HG03354 (cell line): ENCODE data around the gene FEM1A.
"Not testable (repeated sequence)": the region's sequence is repeated elsewhere in the genome, so short reads cannot be mapped to it uniquely, and the experiment has no call there.

Experiments used
- ATAC-seq: cut with Tn5 transposase; IDR thresholded peaks from one replicate; pipeline ENCODE4 v1.9.1; 2021; ENCODE audit warnings: mild to moderate bottlenecking; ENCODE audit not compliant: unreplicated experiment, poor library complexity, severe bottlenecking

Gene FEM1A

DNA sequence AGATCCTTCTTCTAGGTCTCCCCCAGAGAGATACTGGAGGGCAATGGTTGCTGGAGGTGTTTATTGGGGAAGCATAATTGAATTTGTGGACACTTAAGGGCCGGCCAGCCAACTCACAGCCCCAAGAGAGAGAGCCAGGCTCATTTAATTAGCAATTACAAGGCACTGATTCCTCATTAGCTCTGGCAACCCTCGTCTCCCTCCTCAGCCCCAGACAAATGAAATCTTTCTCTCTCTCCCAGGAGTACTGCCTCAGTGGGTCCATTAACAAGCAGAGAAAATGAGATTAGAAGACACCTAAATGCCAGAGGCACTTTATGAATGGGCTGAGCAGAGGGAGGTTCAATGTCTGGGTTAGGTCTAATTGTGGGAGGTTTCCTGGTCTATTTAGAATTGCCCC lies 19.0 kb upstream of the FEM1A start:
- no peak for ATAC-seq

- no peak for ATAC-seq
Observed at GRCh38 chr19:4773047-4773640, 18.4 kb upstream of the FEM1A start.

DNA sequence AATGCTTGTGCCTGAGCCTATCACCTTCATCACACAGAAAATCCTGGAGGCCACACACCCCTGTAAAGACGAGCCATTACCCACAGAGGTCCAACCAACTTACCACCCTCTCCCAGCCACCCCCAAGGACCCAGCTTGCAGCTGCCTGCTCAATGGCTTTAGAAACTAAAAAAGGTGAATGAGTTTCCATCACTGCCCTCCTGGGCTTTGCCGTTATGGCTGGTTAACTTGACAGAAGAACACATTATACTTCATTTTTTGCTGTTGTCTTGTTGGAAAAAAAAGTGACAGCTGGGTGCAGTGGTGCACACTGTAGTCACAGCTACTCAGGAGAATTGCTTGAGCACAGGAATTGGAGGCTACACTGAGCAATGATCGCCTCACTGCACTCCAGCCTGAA lies 17.4 kb upstream of the FEM1A start:
- no peak for ATAC-seq

- no peak for ATAC-seq
Observed at GRCh38 chr19:4775627-4776152, 15.8 kb upstream of the FEM1A start.

- ATAC-seq, result no peak
Observed at GRCh38 chr19:4776436-4777211, 14.9 kb upstream of the FEM1A start.

DNA sequence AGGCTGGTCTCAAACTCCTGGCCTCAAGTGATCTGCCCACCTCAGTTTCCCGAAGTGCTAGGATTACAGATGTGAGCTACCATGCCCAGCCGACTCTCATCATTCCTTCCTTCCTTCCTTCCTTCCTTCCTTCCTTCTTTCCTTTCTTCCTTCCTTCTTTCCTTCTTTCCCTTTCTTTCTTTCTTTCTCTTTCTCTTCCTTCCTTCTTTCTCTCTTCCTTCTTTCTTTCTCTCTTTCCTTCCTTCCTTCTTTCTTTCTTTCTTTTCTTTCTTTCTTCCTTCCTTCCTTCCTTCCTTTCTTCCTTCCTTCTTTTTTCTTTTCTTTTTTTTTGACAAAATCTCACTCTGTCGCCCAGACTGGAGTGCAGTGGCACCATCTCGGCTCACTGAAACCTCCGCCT lies 13.4 kb upstream of the FEM1A start:
- not testable (repeated sequence) for ATAC-seq

- no peak for ATAC-seq
Observed at GRCh38 chr19:4780860-4781259, 10.7 kb upstream of the FEM1A start.

DNA sequence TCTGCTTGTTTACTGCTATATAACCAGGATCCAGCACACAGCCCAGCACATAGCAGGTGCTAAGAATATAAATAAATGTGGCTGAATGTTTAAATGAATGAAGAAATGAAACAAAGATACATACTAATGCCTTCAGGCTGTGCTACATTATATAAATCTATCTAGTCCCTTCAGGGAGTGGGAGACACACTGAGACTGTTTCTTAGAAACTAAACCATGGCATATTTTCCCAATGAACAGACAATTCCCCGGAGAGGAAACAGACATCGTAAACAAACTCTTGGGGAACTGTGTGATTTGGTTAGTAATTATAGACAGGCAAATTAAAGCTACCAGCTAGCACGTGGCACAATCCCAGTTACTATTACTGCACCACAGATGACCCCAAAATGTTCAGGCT lies 9.7 kb upstream of the FEM1A start:
- ATAC-seq, result no peak

DNA sequence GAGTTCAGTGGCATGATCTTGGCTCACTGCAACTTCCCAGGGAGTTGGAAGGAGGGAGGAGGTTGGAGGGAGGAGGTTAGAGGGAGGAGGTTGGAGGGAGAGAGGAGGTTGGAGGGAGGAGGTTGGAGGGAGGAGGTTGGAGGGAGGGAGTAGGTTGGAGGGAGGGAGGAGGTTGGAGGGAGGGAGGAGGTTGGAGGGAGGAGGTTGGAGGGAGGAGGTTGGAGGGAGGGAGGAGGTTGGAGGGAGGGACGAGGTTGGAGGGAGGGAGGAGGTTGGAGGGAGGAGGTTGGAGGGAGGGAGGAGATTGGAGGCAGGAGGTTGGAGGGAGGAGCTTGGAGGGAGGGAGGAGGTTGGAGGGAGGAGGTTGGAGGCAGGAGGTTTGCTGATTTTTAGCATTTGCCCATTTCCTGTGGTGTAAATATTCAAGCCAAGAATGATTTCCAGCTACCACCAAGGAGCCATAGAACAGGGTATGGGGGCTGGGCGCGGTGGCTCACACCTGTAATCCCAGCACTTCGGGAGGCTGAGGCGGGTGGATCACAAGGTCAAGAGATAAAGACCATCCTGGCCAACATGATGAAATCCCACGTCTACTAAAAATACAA lies 5.0 kb upstream of the FEM1A start:
- not testable (repeated sequence) for ATAC-seq

DNA sequence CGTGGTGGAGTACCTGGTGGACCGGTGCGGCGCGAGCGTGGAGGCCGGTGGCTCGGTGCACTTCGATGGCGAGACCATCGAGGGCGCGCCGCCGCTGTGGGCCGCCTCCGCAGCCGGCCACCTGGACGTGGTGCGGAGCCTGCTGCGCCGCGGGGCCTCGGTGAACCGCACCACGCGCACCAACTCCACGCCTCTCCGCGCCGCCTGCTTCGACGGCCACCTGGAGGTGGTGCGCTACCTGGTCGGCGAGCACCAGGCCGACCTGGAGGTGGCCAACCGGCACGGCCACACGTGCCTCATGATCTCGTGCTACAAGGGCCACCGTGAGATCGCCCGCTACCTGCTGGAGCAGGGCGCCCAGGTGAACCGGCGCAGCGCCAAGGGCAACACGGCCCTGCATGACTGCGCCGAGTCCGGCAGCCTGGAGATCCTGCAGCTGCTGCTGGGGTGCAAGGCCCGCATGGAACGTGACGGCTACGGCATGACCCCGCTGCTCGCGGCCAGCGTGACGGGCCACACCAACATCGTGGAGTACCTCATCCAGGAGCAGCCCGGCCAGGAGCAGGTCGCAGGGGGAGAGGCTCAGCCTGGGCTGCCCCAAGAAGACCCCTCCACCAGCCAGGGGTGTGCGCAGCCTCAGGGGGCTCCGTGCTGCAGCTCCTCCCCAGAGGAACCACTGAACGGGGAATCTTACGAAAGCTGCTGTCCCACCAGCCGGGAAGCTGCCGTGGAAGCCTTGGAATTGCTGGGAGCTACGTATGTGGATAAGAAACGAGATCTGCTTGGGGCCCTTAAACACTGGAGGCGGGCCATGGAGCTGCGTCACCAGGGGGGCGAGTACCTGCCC lies 708 bp downstream of the FEM1A start:
- ATAC-seq, result not testable (repeated sequence)

DNA sequence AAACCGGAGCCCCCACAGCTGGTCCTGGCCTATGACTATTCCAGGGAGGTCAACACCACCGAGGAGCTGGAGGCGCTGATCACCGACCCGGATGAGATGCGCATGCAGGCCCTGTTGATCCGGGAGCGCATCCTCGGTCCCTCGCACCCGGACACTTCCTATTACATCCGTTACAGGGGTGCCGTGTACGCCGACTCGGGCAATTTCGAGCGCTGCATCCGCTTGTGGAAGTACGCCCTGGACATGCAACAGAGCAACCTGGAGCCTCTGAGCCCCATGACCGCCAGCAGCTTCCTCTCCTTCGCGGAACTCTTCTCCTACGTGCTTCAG lies 1.3 kb downstream of the FEM1A start:
- not testable (repeated sequence) for ATAC-seq

GRCh38 chr19:4793278-4793677 lies 1.7 kb downstream of the FEM1A start:
- not testable (repeated sequence) for ATAC-seq

DNA sequence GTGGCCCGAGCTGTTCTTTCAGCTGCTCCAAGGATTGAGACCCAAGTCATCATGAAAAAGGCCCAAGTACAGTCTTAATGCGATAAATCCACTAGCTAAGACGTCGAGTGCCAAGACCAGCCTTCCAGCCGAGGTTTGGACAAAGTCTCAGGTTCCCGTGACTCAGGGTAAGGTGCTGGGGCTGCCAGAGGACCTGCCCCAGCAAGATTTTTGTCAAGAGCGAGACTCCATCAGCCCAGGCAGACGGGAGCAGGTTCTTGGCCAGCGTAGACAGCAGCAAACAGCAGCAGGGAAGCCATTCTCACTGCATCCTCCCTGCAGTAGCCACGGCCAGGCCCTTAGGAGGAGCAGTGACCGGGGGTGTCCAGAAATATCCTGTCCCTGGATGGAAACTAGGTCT lies 3.4 kb downstream of the FEM1A start:
- ATAC-seq, result no peak

- no peak for ATAC-seq
Observed at GRCh38 chr19:4795400-4795799, 3.9 kb downstream of the FEM1A start.

GRCh38 chr19:4800591-4801081 lies 9.1 kb downstream of the FEM1A start:
- ATAC-seq, result no peak

DNA sequence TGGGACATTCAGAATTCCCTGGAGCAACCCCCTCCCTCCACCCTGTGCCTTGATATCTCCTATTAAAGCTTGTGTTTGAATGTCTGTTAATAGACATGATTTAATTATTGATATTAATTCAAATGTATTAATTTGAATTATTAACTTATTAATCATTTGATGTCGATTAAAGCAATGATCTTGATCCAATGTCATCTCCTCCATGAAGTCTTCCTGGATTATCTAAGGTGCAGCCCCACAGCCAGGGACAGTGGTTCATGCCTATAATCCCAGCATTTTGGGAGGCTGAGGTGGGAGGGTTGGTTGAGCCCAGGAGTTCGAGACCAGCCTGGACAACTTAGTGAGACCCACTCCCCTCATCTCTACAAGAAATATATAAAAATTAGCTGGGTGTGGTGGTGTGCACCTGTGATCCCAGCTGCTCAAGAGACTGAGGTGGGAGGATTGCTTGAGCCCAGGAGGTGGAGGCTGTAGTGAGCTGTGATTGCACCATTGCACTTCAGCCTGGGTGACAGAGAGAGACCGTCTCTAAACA lies 9.6 kb downstream of the FEM1A start:
- no peak for ATAC-seq

DNA sequence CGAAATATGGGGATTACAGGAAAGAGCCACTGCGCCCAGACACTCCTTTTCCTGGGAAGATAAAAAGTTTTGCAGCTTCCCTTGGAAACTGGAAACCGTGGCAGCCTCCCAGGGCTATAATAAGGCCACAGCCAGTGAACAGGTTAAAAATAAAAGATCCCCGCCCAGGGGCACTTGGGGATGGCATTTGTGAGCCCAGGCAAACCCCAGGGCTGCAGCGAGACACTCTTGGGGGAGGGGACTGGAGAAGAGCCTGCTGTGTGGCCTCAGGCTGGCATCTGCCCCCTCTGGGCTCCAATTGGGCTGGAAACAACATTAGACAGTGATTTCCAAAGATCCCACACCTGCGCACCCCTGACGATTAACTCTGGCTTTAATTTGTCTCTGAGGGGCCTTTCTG lies 11.2 kb downstream of the FEM1A start:
- ATAC-seq, result no peak

- no peak for ATAC-seq
Observed at GRCh38 chr19:4803736-4804695, 12.5 kb downstream of the FEM1A start.

DNA sequence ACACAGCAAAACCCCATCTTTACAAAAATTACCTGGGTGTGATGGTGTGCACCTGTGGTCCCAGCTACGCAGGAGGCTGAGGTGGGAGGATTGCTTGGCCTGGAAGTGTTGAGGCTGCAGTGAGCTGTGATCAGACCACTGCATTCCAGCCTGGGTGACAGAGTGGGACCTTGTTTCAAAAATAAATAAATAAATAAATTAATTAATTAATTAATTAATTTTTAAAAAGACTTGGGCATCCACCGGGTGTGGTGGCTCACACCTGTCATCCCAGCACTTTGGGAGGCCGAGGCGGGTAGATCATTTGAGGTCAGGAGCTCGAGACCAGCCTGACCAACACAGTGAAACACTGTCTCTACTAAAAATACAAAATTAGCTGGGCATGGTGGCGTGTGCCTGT lies 13.6 kb downstream of the FEM1A start:
- ATAC-seq, result not testable (repeated sequence)
